Ramos (cell line): ENCODE measurements around the gene PRCC.

Source experiments
- in situ Hi-C: fragments of 300-500 bp; cut with MboI; formaldehyde crosslinking; loops from one replicate; pipeline ENCODE4 v1.14.3; 2022; ENCODE audit warnings: low sequenced_read_pairs; ENCODE audit not compliant: unreplicated experiment

Gene PRCC

GRCh38 chr1:156836892-156837291 is 69.6 kb downstream of the PRCC start:
- in situ Hi-C loops: no loop called here

- in situ Hi-C loops: no loop called here
Measured at GRCh38 chr1:156838972-156839371, 71.6 kb downstream of the PRCC start.

- in situ Hi-C loops: no loop called here
Measured at GRCh38 chr1:156839426-156840109, 72.2 kb downstream of the PRCC start.

- in situ Hi-C loops: no loop called here
Measured at GRCh38 chr1:156840186-156840897, 73.0 kb downstream of the PRCC start.

- in situ Hi-C loops: no loop called here
Measured at GRCh38 chr1:156840898-156841279, 73.6 kb downstream of the PRCC start.

GRCh38 chr1:156841295-156841855 is 74.0 kb downstream of the PRCC start:
- in situ Hi-C loops: no loop called here

- in situ Hi-C loops: no loop called here
Measured at GRCh38 chr1:156842618-156843300, 75.4 kb downstream of the PRCC start.

GRCh38 chr1:156844102-156844501 is 76.8 kb downstream of the PRCC start:
- in situ Hi-C loops: no loop called here

- in situ Hi-C loops: no loop called here
Measured at GRCh38 chr1:156844638-156845037, 77.3 kb downstream of the PRCC start.

- in situ Hi-C loops: no loop called here
Measured at GRCh38 chr1:156845055-156845952, 78.0 kb downstream of the PRCC start.

- in situ Hi-C loops: no loop called here
Measured at GRCh38 chr1:156845953-156846545, 78.7 kb downstream of the PRCC start.

GRCh38 chr1:156846643-156847042 is 79.3 kb downstream of the PRCC start:
- in situ Hi-C loops: no loop called here

GRCh38 chr1:156847591-156848460 is 80.5 kb downstream of the PRCC start:
- in situ Hi-C loops: no loop called here

GRCh38 chr1:156848461-156849150 is 81.3 kb downstream of the PRCC start:
- in situ Hi-C loops: no loop called here

- in situ Hi-C loops: no loop called here
Measured at GRCh38 chr1:156849151-156849496, 81.8 kb downstream of the PRCC start.
